ENCODE measurements around the gene PRSS56.
"Not testable (repeated sequence)": the region's sequence is repeated elsewhere in the genome, so short reads cannot be mapped to it uniquely, and the experiment has no call there.

The PRSS56 gene

DNA sequence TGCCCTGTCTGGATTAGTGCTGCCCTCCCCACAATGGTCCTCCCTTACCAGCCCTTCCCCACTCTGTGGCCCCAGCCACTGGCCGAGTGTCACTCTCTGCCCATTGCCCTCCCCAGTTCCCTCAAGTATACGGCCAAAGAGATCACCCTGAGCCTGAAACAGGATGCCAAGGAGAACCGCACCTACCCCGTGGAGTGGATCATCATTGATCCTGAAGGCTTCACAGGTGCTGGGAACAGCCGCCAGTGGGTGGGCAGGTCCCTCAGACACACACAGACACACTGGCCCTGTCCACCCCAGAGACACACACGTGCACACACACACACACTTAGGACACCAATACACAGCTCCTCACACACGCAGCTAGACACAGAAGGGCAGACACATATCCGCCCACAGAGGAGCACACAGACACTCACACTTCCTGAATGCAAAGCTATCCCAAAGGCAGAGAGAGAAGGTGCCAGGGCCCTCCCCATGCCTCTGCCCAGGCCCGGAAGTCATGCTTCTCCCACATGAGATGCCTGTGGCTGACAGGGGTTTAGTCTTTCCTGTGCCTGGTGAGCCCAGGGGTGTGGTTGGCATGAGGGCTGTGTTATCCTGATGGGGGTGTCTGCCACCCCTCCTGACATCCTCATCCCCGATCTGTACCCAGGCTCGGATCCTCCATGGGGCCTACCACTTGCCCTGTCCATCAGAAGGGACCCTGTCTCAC is 8.7 kb downstream of the PRSS56 start:
- Histone ChIP-seq H2AFZ (ENCODE audit: low read depth, low read length) (no peak overlapping the region), H3K36me3 (ENCODE audit: insufficient read depth, low read length) (no peaks in the 10 kb centered on the region), H3K9me3 (ENCODE audit: low read length) (no peaks in the 10 kb centered on the region), H3K4me1 (ENCODE audit: insufficient read depth, low read length) (peaks cover 8% of the 10 kb centered on the region), H3K27me3 (ENCODE audit: insufficient read depth, low read length) (peaks cover 24% of the 10 kb centered on the region), H3K4me3 (ENCODE audit: low read length) (no peak overlapping the region)

- Histone ChIP-seq H3K9me3 (ENCODE audit: low read length) (no peaks in the 10 kb centered on the region), H2AFZ (ENCODE audit: low read depth, low read length) (no peak overlapping the region), H3K27me3 (ENCODE audit: insufficient read depth, low read length) (peaks cover 21% of the 10 kb centered on the region), H3K4me1 (ENCODE audit: insufficient read depth, low read length) (peaks cover 7% of the 10 kb centered on the region), H3K4me3 (ENCODE audit: low read length) (no peak overlapping the region), H3K36me3 (ENCODE audit: insufficient read depth, low read length) (no peaks in the 10 kb centered on the region)
These were observed 9.8 kb downstream of the PRSS56 start for GRCh38 chr2:232529806-232530547.

GRCh38 chr2:232530626-232531260 is 10.6 kb downstream of the PRSS56 start:
- H3K36me3 ChIP-seq (ENCODE audit: insufficient read depth, low read length), result no peaks in the 10 kb centered on the region
- no peak overlapping the region for H3K4me3 ChIP-seq (ENCODE audit: low read length)
- H2AFZ ChIP-seq (ENCODE audit: low read depth, low read length), result no peak overlapping the region
- H3K4me1 ChIP-seq (ENCODE audit: insufficient read depth, low read length), result no peaks in the 10 kb centered on the region
- peaks cover 21% of the 10 kb centered on the region for H3K27me3 ChIP-seq (ENCODE audit: insufficient read depth, low read length)
- H3K9me3 ChIP-seq (ENCODE audit: low read length), result no peaks in the 10 kb centered on the region

GRCh38 chr2:232532419-232532818 is 12.2 kb downstream of the PRSS56 start:
- H3K9me3 ChIP-seq (ENCODE audit: low read length), result peaks cover 3% of the 10 kb centered on the region
- H3K36me3 ChIP-seq (ENCODE audit: insufficient read depth, low read length), result no peaks in the 10 kb centered on the region
- H2AFZ ChIP-seq (ENCODE audit: low read depth, low read length), result no peak overlapping the region
- peaks cover 14% of the 10 kb centered on the region for H3K27me3 ChIP-seq (ENCODE audit: insufficient read depth, low read length)
- H3K4me3 ChIP-seq (ENCODE audit: low read length), result no peak overlapping the region
- no peaks in the 10 kb centered on the region for H3K4me1 ChIP-seq (ENCODE audit: insufficient read depth, low read length)

DNA sequence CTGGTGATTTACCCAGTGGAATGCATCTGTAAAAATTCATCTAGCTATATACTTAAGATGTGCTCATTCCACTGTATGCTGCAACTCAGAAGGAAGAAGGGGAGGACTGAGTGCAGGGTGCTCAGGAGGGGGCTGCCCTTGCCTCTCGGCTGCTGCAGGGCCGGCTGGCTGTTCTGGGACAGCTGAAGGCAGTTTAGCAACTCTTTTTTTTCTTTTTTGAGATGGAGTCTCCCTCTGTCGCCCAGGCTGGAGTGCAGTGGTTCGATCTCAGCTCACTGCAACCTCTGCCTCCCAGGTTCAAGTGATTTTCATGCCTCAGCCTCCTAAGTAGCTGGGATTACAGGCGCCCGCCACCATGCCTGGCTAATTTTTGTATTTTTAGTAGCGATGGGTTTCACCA is 12.6 kb downstream of the PRSS56 start:
- H3K4me3 ChIP-seq (ENCODE audit: low read length); H3K9me3 ChIP-seq (ENCODE audit: low read length); H3K4me1 ChIP-seq (ENCODE audit: insufficient read depth, low read length); H3K36me3 ChIP-seq (ENCODE audit: insufficient read depth, low read length); H2AFZ ChIP-seq (ENCODE audit: low read depth, low read length): not testable (repeated sequence)
- H3K27me3 ChIP-seq (ENCODE audit: insufficient read depth, low read length), result peaks cover 12% of the 10 kb centered on the region

DNA sequence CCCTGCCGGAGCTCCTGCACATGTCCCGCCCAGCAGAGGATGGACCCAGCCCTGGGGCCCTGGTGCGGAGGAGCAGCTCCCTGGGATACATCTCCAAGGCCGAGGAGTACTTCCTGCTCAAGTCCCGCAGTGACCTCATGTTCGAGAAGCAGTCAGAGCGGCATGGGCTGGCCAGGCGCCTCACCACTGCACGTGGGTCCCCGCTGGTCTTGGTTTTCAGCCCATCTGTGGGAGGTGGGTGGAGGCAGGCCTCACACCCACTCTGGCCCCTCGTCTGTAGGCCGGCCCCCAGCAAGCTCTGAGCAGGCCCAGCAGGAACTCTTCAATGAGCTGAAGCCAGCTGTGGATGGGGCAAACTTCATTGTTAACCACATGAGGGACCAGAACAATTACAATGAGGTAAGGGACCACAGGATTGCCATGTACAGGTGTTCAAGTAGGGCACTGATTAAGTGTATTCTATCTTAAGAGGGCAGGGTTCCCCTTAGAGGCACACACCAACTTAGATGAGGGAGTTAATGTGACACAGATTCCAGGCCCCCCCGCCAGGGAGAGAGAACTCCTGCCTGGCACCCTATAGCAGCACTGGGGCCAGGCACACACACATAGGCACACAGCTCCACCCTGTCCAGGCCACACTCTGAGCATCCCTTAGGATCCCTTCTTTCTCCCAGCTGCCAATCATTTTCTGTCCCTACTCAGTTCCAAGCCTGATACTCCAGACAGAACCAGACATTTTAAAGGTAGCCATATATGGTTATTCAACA is 13.9 kb downstream of the PRSS56 start:
- no peak overlapping the region for H3K4me3 ChIP-seq (ENCODE audit: low read length)
- no peak overlapping the region for H2AFZ ChIP-seq (ENCODE audit: low read depth, low read length)
- peaks cover 2% of the 10 kb centered on the region for H3K27me3 ChIP-seq (ENCODE audit: insufficient read depth, low read length)

DNA sequence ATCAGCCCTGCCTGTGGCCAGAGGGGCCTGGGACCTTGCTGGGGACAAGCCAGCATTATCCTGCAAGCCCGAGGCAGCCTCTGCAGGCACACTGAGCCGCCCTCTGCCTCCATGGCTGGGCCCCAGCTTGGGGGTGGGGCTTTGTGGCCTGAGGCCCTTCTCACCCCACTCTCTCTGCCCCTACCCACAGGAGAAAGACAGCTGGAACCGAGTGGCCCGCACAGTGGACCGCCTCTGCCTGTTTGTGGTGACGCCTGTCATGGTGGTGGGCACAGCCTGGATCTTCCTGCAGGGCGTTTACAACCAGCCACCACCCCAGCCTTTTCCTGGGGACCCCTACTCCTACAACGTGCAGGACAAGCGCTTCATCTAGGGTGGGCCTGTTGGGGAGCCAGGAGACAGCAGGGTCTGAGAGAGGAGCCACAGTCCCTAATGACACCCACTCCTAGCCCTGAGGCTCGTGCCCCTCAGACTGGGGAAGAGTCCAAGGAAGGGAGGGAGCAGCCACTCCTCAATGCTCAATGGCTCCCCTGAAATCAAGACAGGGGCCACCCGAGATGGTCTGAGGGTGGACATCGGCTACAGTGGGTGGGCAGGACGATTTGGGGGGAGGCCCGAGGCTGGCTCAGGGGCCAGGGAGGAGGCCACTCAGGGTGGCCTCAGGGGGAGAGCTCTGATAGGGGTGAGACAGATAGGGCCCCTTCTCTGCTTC is 14.9 kb downstream of the PRSS56 start:
- H2AFZ ChIP-seq (ENCODE audit: low read depth, low read length), result no peak overlapping the region
- no peaks in the 10 kb centered on the region for H3K36me3 ChIP-seq (ENCODE audit: insufficient read depth, low read length)
- H3K4me1 ChIP-seq (ENCODE audit: insufficient read depth, low read length), result no peaks in the 10 kb centered on the region
- H3K27me3 ChIP-seq (ENCODE audit: insufficient read depth, low read length), result no peaks in the 10 kb centered on the region
- peaks cover 3% of the 10 kb centered on the region for H3K9me3 ChIP-seq (ENCODE audit: low read length)
- H3K4me3 ChIP-seq (ENCODE audit: low read length), result no peak overlapping the region

More for the DNA sequence above, 13.9 kb downstream of the PRSS56 start:
- Histone ChIP-seq H3K4me1 (ENCODE audit: insufficient read depth, low read length) (no peaks in the 10 kb centered on the region), H3K9me3 (ENCODE audit: low read length) (peaks cover 3% of the 10 kb centered on the region), H3K36me3 (ENCODE audit: insufficient read depth, low read length) (no peaks in the 10 kb centered on the region)

- Histone ChIP-seq H3K9me3 (ENCODE audit: low read length) (peaks cover 3% of the 10 kb centered on the region), H3K4me1 (ENCODE audit: insufficient read depth, low read length) (no peaks in the 10 kb centered on the region), H3K27me3 (ENCODE audit: insufficient read depth, low read length) (no peaks in the 10 kb centered on the region), H3K36me3 (ENCODE audit: insufficient read depth, low read length) (no peaks in the 10 kb centered on the region), H2AFZ (ENCODE audit: low read depth, low read length) (no peak overlapping the region), H3K4me3 (ENCODE audit: low read length) (no peak overlapping the region)
These were observed 15.8 kb downstream of the PRSS56 start for GRCh38 chr2:232535761-232536530.

DNA sequence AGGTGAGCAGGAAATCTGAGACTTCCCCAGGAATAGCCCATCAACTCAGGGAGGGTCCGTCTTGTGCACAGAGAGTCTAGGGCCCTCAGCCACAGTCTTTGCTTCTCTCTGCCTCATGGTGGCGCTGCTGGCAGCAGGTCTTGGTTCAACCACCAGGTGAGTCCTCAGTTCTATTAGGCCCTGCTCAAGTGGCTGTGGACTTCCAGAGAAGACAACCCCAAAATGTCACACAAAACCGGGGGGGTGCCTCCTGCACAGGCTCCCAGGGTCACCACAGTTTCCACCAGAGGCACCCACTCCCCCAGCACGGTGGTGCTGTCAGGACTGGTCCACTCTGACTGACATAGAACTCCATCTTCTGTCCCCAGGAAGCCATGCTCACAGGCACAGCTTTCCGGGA is 16.9 kb downstream of the PRSS56 start:
- H3K36me3 ChIP-seq (ENCODE audit: insufficient read depth, low read length), result no peaks in the 10 kb centered on the region
- no peaks in the 10 kb centered on the region for H3K27me3 ChIP-seq (ENCODE audit: insufficient read depth, low read length)
- peaks cover 3% of the 10 kb centered on the region for H3K9me3 ChIP-seq (ENCODE audit: low read length)

DNA sequence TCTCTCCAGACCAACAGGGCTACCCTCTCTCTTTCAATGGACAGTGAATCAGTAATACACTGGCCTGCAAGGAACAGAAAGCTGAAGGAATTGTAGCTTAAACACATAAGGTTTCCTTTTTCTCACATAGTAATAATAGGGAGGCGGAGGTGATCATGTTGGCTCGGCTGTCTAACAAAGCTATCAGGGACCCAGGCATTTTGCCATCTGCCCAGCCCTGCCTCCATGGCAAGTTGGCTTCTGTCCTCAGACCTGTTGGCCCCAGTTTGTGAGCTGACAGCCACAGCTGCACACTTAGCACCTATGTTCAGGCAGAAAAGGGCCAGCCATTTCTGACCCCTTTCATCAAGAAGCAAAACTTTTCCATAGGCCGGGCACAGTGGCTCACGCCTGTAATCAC is 17.3 kb downstream of the PRSS56 start:
- Histone ChIP-seq H3K4me3 (ENCODE audit: low read length) (no peak overlapping the region), H3K27me3 (ENCODE audit: insufficient read depth, low read length) (no peaks in the 10 kb centered on the region), H3K36me3 (ENCODE audit: insufficient read depth, low read length) (no peaks in the 10 kb centered on the region), H3K4me1 (ENCODE audit: insufficient read depth, low read length) (no peaks in the 10 kb centered on the region), H2AFZ (ENCODE audit: low read depth, low read length) (no peak overlapping the region), H3K9me3 (ENCODE audit: low read length) (peaks cover 3% of the 10 kb centered on the region)

More for the DNA sequence above, 16.9 kb downstream of the PRSS56 start:
- H3K4me3 ChIP-seq (ENCODE audit: low read length), result no peak overlapping the region
- H3K4me1 ChIP-seq (ENCODE audit: insufficient read depth, low read length), result no peaks in the 10 kb centered on the region
- H2AFZ ChIP-seq (ENCODE audit: low read depth, low read length), result no peak overlapping the region

GRCh38 chr2:232538671-232539070 is 18.5 kb downstream of the PRSS56 start:
- no peaks in the 10 kb centered on the region for H3K36me3 ChIP-seq (ENCODE audit: insufficient read depth, low read length)
- no peak overlapping the region for H3K4me3 ChIP-seq (ENCODE audit: low read length)
- no peaks in the 10 kb centered on the region for H3K27me3 ChIP-seq (ENCODE audit: insufficient read depth, low read length)
- H2AFZ ChIP-seq (ENCODE audit: low read depth, low read length), result no peak overlapping the region
- no peaks in the 10 kb centered on the region for H3K4me1 ChIP-seq (ENCODE audit: insufficient read depth, low read length)
- peaks cover 3% of the 10 kb centered on the region for H3K9me3 ChIP-seq (ENCODE audit: low read length)
